HepG2 (cell line): ENCODE measurements around the gene TIPIN. TPM values are rescaled to one million over a fixed set of nuclear protein-coding genes. Genes with fewer than 3 reads are reported as not detected.

ENCODE experiments used
- CBX1 ChIP-seq: IDR thresholded peaks from one replicate; pipeline ENCODE4 v1.6.1; 2016; ENCODE audit warnings: antibody characterized with exemption, low read depth
- CCAR2 ChIP-seq: fragments of 200-400 bp; formaldehyde crosslinking; optimal IDR thresholded peaks from 2 replicates; pipeline ENCODE3; 2018; ENCODE audit warnings: low read depth, mild to moderate bottlenecking, low read length, moderate library complexity
- HIC2 ChIP-seq: sonication (generic); formaldehyde crosslinking; IDR thresholded peaks from 2 replicates; pipeline ENCODE4 v1.9.0; 2022; ENCODE audit warnings: low read depth, missing genetic modification reagents
- NCOR1 ChIP-seq: fragments of 200-600 bp; sonication (generic); IDR thresholded peaks from 2 replicates; pipeline ENCODE4 v1.7.0; 2017; ENCODE audit warnings: antibody characterized with exemption, low read length, borderline replicate concordance
- PCBP2 ChIP-seq: fragments of 200-400 bp; formaldehyde crosslinking; optimal IDR thresholded peaks from 2 replicates; pipeline ENCODE3; 2018; ENCODE audit warnings: low read length, low read depth; ENCODE audit not compliant: poor library complexity, severe bottlenecking
- TRIM24 ChIP-seq: sonication (generic); formaldehyde crosslinking; IDR thresholded peaks from 2 replicates; pipeline ENCODE4 v1.8.0; 2022; ENCODE audit warnings: mild to moderate bottlenecking, missing genetic modification reagents
- ZBTB8A ChIP-seq: sonication (generic); formaldehyde crosslinking; IDR thresholded peaks from 2 replicates; pipeline ENCODE4 v1.4.0; 2020; ENCODE audit warnings: mild to moderate bottlenecking, low read depth, missing genetic modification reagents, borderline replicate concordance
- ZNF34 ChIP-seq: sonication (generic); formaldehyde crosslinking; IDR thresholded peaks from 2 replicates; pipeline ENCODE4 v1.4.0; 2020; ENCODE audit warnings: mild to moderate bottlenecking, missing genetic modification reagents, borderline replicate concordance
- ZNF7 ChIP-seq: IDR thresholded peaks from 2 replicates; pipeline ENCODE4 v1.6.1; 2016; ENCODE audit warnings: missing biosample characterization, missing genetic modification reagents
- ZNF703 ChIP-seq: sonication (generic); formaldehyde crosslinking; IDR thresholded peaks from 2 replicates; pipeline ENCODE4 v1.5.1; 2020; ENCODE audit warnings: missing genetic modification reagents, mild to moderate bottlenecking, moderate library complexity, borderline replicate concordance
- polyA plus RNA-seq, 8 experiments: library from polyadenylated mRNA; depleted of rRNA in 3 of 8; stranded (reverse) in 7 of 8; unstranded in 1 of 8; fragments of >200 nt; fragmentation: Illumina TruSeq in 4 of 8; extraction: Trizol in 4 of 8; gene quantifications; 2 replicates each; pipeline versions ENCODE4 v1.2.1 to v1.2.3, GENCODE V29; 2011 to 2016; ENCODE audit warnings: low read depth in 4 of 8, missing spikeins in 1 of 8, mixed read lengths in 1 of 8; ENCODE audit not compliant: insufficient read depth in 1 of 8
- total RNA-seq, 5 experiments: library from RNA; depleted of rRNA; stranded (reverse); fragments of >200 nt; fragmentation: Illumina TruSeq; extraction: Trizol; gene quantifications; 2 replicates each; pipeline ENCODE4 v1.2.3, GENCODE V29; 2016; ENCODE audit warnings: low read depth in 1 of 5
- TF ChIP-seq, protein P1 (sequence below): sonication (generic); formaldehyde crosslinking; IDR thresholded peaks from 2 replicates; pipeline ENCODE4 v1.4.0; 2020; ENCODE audit warnings: missing genetic modification reagents
- TF ChIP-seq, protein P2 (sequence below): sonication (generic); formaldehyde crosslinking; IDR thresholded peaks from 2 replicates; pipeline ENCODE4 v1.4.0; 2020; ENCODE audit warnings: missing genetic modification reagents
- TF ChIP-seq, protein P3 (sequence below): sonication (generic); formaldehyde crosslinking; IDR thresholded peaks from 2 replicates; pipeline ENCODE4 v1.8.0; 2022; ENCODE audit warnings: missing genetic modification reagents, mild to moderate bottlenecking, moderate library complexity, borderline replicate concordance

Gene TIPIN
- total and polyA plus RNA-seq, 2 of the 13 experiments (the other 11 are each of a cell fraction or from before 2014, with no cell fraction given) = 2.7 to 28.6 TPM

GRCh38 chr15:66356359-66357236 lies at the start of gene TIPIN (continued):
- TF ChIP-seq ZNF703 (CRISPR knock-in tag) = peak; percentile 58; the same call in 1 of the 2 replicates
- TF ChIP-seq CCAR2 = no peak
- TF ChIP-seq HIC2 = no peak
- no peak for TF ChIP-seq PCBP2
- TF ChIP-seq TRIM24 (CRISPR knock-in tag) = no peak
- TF ChIP-seq NCOR1 = no peak; the same call in 1 of the 2 replicates
- TF ChIP-seq ZBTB8A (CRISPR knock-in tag) = no peak; the same call in 1 of the 2 replicates
- TF ChIP-seq, protein P1, sequence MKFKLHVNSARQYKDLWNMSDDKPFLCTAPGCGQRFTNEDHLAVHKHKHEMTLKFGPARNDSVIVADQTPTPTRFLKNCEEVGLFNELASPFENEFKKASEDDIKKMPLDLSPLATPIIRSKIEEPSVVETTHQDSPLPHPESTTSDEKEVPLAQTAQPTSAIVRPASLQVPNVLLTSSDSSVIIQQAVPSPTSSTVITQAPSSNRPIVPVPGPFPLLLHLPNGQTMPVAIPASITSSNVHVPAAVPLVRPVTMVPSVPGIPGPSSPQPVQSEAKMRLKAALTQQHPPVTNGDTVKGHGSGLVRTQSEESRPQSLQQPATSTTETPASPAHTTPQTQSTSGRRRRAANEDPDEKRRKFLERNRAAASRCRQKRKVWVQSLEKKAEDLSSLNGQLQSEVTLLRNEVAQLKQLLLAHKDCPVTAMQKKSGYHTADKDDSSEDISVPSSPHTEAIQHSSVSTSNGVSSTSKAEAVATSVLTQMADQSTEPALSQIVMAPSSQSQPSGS (CRISPR knock-in tag) = no peak
- TF ChIP-seq CBX1 = no peak
- TF ChIP-seq ZNF34 (CRISPR knock-in tag) = 0 out of 2 replicates have a peak, but pooled peaks have one; percentile 69
- TF ChIP-seq ZNF7 (CRISPR knock-in tag) = no peak
- TF ChIP-seq, protein P2, sequence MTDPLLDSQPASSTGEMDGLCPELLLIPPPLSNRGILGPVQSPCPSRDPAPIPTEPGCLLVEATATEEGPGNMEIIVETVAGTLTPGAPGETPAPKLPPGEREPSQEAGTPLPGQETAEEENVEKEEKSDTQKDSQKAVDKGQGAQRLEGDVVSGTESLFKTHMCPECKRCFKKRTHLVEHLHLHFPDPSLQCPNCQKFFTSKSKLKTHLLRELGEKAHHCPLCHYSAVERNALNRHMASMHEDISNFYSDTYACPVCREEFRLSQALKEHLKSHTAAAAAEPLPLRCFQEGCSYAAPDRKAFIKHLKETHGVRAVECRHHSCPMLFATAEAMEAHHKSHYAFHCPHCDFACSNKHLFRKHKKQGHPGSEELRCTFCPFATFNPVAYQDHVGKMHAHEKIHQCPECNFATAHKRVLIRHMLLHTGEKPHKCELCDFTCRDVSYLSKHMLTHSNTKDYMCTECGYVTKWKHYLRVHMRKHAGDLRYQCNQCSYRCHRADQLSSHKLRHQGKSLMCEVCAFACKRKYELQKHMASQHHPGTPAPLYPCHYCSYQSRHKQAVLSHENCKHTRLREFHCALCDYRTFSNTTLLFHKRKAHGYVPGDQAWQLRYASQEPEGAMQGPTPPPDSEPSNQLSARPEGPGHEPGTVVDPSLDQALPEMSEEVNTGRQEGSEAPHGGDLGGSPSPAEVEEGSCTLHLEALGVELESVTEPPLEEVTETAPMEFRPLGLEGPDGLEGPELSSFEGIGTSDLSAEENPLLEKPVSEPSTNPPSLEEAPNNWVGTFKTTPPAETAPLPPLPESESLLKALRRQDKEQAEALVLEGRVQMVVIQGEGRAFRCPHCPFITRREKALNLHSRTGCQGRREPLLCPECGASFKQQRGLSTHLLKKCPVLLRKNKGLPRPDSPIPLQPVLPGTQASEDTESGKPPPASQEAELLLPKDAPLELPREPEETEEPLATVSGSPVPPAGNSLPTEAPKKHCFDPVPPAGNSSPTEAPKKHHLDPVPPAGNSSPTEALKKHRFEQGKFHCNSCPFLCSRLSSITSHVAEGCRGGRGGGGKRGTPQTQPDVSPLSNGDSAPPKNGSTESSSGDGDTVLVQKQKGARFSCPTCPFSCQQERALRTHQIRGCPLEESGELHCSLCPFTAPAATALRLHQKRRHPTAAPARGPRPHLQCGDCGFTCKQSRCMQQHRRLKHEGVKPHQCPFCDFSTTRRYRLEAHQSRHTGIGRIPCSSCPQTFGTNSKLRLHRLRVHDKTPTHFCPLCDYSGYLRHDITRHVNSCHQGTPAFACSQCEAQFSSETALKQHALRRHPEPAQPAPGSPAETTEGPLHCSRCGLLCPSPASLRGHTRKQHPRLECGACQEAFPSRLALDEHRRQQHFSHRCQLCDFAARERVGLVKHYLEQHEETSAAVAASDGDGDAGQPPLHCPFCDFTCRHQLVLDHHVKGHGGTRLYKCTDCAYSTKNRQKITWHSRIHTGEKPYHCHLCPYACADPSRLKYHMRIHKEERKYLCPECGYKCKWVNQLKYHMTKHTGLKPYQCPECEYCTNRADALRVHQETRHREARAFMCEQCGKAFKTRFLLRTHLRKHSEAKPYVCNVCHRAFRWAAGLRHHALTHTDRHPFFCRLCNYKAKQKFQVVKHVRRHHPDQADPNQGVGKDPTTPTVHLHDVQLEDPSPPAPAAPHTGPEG (CRISPR knock-in tag) = no peak
- TF ChIP-seq, protein P3, sequence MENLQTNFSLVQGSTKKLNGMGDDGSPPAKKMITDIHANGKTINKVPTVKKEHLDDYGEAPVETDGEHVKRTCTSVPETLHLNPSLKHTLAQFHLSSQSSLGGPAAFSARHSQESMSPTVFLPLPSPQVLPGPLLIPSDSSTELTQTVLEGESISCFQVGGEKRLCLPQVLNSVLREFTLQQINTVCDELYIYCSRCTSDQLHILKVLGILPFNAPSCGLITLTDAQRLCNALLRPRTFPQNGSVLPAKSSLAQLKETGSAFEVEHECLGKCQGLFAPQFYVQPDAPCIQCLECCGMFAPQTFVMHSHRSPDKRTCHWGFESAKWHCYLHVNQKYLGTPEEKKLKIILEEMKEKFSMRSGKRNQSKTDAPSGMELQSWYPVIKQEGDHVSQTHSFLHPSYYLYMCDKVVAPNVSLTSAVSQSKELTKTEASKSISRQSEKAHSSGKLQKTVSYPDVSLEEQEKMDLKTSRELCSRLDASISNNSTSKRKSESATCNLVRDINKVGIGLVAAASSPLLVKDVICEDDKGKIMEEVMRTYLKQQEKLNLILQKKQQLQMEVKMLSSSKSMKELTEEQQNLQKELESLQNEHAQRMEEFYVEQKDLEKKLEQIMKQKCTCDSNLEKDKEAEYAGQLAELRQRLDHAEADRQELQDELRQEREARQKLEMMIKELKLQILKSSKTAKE (CRISPR knock-in tag) = no peak
